Renal cortical epithelial cell (primary cell): ENCODE measurements around the gene JMJD4. TPM values are rescaled to one million over a fixed set of nuclear protein-coding genes. Genes with fewer than 3 reads are reported as not detected.
A peak's percentile ranks its signal among the peaks of the same experiment; 100 is the strongest.

ENCODE experiments used
- DNase-seq: peaks from one replicate; pipeline ENCODE4 v3.0.0-alpha.2; 2011; ENCODE audit warnings: low read depth
- total RNA-seq: library from RNA; depleted of rRNA; stranded (reverse); fragments of >200 nt; gene quantifications from 2 replicates; pipeline ENCODE4 v1.2.3, GENCODE V29; 2014

Gene JMJD4
- total RNA-seq, 1 donor from 2014 or later = 22.2 TPM

DNA sequence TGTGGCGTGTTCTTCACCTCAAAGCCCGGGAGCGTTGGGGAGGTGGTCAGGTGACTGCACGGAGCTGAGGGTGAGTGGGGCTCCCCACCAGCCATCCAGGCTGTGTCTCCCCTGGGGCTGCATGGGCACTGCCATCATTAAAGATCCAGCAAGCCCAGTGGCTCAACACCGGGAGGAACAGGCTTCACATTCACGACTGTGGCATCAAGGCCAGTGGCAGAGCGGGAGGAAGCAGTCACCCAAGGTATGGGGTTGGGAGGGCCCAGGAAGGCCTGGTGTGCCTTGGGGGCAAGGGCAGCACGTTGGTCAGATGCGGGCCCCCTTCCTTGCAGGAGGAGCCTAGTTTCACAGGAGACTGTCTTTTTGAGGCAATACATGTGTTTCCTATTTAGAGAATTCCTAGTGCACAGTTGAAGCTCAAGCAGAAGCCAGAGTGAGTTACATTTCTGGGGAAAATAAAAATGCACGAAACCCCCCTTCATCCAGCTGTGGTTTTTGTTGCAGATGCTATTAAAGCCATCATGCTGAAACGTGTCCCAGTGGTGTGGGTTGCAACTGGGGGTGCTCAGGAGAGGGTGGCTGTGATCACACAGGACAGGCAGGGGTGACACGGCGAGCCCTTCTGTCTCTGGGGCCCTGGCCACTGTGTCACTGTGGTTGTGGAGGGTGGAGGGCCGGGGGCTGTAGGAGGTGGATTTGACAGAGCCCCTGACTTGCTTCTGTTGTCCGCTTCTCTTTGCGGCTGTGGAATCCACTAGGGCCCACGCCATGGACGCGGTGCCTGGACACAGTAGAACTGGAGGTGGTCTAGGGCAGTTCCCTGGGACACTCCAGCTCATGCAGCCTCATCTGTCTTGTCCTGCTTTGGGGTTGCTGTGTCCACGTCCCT is 34.2 kb upstream of the JMJD4 start:
- no peak for DNase-seq

- no peak for DNase-seq
These were observed 33.5 kb upstream of the JMJD4 start for GRCh38 chr1:227768640-227769039.

- DNase-seq = no peak
These were observed 33.0 kb upstream of the JMJD4 start for GRCh38 chr1:227768125-227768439.

- DNase-seq = no peak
These were observed 32.5 kb upstream of the JMJD4 start for GRCh38 chr1:227767401-227768124.

GRCh38 chr1:227766653-227767277 is 31.7 kb upstream of the JMJD4 start:
- no peak for DNase-seq

DNA sequence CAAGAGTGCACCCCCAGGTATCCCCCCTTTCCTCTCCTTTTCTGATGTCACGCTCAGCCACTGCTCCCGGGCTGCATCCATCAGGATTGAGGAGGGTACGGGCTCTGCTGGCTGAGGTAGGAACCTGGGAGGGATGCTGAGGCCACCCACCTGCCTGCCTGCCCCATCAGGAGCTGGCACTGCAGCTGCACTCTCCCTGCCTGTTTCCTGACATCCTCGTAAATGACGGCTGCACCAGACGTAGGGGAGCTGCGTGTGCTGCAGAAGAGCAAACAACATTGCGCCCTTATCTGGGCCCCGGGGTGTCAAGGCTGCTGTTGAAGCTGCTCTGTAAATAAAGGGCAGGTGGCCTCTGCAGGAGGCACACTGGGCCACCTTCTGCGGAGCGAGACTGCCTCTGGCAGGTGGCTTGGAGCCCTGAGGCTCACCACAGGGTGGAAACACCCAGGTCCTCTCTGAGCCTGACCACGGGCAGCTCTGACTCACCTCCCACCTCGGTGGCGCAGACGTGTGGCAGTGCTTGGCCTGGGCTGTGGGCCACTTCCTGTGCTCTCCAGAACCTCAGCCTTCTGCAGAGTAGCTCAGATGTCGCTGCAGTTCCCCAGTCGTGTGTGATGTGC is 31.0 kb upstream of the JMJD4 start:
- peak; percentile 21 for DNase-seq

DNA sequence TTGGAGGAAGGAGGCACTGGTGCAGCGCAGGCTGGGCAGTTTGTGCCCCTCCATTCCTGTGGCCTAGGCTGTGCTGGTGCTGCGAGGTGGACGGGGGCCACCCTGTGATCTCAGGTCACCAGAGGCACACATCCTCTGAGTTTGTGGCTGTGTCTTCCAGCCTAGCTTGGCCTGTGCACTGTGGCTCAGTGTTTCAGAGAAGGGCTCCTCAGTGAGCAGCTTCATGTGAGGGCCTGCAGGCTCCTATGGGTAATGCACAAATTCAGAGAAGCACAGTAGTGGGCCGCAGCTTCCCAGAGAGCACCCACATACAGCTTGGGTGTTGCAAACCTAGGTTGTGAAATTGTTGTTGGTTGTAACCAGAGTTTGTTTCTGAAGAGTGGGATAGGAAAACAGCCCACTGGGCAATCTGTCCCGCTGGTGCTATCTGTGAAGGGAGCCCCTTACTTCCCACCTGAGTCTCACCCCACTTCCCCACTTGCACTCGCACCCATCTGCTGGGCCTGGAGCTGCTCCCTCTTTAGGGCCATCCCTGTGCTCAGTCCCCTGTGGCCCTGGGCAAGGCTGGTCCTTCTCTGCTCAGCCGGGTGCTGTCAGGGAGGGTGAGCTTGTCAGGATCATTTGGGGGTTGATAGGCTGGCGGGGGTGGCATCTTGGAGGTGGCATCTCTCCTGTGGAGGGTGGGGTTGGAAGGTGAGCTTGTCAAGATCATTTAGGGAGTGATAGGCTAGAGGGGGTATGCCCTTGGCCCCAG is 30.3 kb upstream of the JMJD4 start:
- no peak for DNase-seq

DNA sequence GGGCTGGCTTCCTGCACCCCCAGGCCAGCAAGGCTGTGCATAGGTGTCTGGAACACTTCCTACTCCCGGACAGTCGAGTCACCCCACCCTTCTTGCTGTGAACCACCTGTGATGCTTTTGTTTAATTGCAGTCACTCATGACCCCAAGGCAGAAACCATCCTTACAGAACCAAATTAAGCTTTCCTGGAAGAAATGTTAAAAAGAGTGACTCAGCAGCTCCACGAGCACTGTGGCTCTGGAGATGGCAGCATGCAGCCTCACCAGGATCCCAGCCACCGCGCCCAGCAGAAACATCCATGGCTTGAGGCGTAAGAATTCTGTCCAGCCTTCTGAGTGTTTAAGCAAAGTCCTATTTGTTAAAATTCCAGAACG is 28.9 kb upstream of the JMJD4 start:
- DNase-seq = peak; percentile 67

DNA sequence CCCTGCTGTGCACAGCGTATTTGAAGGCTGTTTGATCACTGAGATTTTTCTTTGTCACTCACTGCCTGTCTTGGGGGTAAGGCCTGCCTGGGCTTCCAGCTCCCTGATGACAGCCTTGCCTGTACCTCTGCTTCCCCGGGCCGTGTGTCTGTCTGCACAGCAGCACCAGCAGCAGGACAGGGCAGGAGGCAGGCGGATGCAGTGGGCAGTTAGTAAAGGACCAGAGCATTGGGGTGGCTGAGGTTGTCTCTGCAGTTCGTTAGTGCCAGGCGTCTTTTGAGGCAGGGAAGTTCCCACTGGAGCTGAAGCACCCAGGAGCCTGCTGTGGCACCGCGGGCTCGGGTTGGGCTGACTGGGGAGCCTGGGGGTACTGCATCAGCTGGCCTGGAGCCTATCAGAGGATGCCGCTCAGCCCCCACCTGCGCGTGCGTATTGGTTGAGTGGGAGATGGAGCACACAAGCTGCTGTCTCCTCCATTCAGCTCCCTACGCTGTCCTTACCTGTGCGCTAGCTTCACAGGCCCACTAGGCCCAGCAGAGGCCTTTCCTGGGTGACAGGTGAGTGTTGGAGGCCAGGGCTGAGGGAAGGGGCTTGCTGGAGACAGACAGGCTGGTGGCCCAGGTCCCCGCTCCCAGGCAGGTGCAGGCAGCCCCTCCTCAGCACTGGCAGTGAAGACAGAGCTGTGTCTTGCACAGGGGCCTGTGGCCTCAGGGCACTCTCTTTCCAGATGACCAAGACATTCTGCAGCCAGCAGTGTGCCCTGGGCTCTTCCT is 28.3 kb upstream of the JMJD4 start:
- DNase-seq = no peak

DNA sequence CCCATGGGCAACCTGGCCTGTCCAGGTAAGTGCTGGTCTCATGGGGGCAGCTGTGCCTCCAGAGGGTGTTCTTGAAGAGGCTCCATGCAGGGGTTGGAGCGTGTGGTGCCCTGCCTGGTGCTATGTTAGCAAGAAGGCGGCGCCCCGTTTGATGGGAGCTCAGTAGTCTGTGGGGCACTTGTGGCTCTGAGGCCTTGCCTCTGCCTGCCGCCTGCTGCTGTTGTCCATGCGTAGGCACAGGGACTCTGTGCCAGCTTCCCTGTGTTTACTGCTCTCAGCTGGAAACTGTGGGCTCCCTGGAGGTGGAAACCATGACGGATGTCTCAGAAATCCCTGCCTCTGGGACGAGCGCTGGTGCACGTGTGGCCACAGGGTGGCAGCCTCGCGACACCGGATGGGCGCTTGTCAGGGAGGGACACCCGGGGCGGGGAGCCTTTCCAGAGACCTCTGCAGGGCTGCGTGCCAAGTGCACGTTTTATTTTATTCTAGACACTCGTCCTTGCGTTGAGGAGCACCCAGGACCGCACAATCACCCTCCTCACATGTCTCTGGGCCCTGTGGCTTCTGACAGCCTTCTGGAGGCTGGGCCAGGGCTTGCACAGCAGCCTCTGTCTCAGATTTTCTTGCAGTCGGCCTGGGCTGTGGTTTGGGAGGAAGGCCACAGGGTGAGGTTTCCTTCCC is 27.3 kb upstream of the JMJD4 start:
- peak; percentile 34 for DNase-seq

DNA sequence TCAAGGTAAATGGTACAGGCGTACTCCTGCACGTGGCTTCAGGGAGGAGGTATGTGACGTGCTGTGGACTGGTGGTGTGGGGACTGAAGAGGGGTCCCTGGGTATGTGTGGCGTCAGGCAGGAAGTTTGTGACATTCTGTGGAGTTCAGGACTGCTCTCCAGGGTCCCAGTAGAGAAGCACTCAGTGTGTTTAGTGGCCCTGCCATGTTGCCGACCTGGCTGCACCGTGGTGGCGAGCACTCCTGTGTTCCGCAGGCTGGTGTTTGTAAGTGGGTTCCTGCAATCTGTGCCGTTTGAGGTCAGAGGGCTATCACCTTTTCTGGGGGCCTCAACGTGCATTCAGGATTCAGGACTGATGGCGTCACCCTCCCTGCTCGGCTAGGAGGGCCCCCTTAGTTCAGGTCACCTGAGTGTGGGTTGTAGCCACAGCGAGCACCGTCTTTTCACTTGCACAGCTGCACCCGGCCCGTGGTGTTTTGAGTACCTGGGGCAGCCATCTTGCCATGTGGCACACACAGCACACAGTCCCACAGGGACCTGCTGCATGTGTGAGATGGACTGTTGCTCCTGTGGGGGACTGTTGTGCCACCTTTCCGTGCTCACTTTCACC is 26.6 kb upstream of the JMJD4 start:
- DNase-seq = no peak

DNA sequence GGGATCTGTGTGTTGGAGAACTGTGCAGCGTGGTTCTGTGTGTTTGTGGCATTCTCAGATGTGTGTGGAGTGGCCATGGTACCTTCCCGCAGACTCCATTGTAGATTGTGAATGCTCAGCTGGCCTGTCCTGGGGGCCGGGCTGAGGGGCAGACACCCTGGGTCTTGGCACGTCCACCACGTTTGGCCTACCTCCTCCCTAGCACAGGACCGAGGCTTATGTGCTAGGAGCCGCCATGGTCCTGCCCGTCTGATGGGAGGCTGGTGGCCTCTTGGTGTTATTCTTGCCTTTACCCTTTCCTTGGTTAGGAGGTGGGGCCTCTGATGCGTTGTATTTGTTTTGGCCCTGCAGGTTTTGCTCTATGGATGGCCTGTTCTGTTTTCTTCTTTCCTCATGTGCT is 25.3 kb upstream of the JMJD4 start:
- no peak for DNase-seq

- DNase-seq = peak; percentile 83
These were observed 24.5 kb upstream of the JMJD4 start for GRCh38 chr1:227759341-227760300.

DNA sequence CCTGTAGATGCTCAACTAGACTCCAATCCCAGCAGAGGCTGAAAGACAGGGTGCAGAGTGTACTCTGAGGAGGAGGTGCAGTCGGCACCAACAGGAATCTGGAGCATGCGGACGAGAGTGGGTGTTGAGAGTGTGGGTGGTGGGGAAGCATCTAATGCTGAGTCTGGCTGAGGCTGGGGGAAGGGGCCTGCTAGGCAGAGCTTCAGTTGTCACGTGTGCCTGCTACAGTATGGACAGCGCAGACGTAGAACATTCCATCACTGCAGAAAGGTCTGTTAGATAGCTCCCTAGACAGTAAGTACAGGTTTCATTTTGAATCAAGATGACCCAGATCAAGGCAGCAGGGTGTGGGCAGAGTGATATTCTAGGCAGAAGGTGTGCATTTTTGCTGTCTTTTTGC is 23.3 kb upstream of the JMJD4 start:
- no peak for DNase-seq

DNA sequence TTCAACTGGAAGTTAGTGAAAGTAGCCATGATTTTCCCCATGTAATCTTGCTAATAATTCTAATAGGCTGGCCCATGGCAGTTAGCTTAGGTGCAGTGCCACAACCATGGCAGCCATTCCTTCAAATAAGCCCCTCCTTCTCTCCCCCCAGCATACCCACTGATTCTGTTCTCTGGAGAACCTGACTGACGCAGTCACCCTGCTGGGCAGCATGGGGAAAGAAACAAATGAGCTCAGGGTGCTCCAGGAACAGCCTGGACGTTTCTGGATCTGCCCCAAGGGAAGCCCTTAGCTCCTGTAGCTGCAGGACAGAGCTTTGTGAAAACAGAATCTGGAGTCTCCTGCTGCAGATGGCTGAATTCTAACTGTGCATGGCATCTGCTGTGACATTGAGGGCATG is 22.7 kb upstream of the JMJD4 start:
- DNase-seq = no peak

- DNase-seq = no peak
These were observed 21.3 kb upstream of the JMJD4 start for GRCh38 chr1:227756172-227756959.

DNA sequence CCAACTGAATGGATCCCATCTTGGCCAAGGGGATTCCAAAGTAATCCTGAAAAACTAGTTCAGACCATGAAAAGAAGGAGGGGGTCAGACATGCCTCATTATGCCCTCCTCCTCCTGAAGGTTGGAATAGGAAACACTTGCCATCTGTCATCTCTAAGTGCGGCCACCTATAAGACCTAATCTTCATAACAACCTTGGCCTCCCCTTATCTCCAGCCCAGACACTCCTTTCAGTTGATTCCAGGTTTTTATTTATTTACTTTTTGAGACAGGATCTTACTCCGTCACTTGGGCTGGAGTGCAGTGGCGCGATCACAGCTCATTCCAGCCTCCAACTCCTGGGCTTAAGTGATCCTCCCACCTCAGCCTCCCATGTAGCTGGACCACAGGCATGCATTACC is 19.9 kb upstream of the JMJD4 start:
- no peak for DNase-seq
